HuH-7.5 (cell line): Measurements from ENCODE around the gene AIG1.
"Not testable (repeated sequence)": the region's sequence is repeated elsewhere in the genome, so short reads cannot be mapped to it uniquely, and the experiment has no call there.

Experiments
- DNase-seq: peaks from one replicate; pipeline ENCODE4 v3.0.0; 2011; ENCODE audit warnings: low spot score

Gene AIG1

DNA sequence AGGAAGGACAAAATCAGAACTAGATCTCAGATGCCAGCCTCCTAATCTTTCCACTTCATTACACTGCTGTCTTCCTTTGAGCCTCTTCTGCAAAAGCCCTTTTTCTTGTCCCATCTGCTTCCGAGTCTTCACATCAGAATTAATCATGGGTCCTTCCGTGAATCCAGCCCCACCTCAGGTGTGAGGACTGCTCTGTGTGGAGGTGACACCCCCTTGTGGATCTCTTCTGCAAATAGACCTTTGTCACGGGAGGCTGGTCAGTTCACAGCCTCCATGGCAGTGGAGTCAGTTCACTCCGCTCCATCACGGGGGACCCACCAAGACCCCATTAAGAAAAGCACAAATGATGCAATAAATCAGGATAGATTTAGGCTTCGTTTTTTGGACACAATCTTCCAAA, 218.7 kb downstream of the AIG1 start:
- DNase-seq, result peak; percentile 20

- no peak for DNase-seq
Observed at GRCh38 chr6:143283887-143284645, 223.4 kb downstream of the AIG1 start.

GRCh38 chr6:143286251-143286795, 225.6 kb downstream of the AIG1 start:
- no peak for DNase-seq

DNA sequence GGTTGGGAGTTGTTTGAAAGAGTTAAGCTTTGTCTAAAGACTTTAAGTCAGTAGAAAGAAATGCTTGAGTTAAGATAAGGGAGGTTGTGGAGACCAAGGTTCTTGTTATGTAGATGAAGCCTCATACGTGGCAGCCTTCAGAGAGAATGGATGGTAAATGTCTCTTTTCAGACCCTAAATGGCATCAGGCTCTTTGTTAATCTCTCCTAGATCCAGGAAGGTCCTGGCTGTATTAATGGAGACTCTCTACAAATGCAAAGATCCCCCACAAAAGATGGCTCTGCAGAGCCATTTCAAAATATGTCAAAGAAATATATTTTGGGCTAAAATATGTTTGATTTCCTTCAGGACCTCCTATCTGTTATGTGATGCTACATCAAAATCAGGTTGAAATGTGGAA, 228.2 kb downstream of the AIG1 start:
- no peak for DNase-seq

DNA sequence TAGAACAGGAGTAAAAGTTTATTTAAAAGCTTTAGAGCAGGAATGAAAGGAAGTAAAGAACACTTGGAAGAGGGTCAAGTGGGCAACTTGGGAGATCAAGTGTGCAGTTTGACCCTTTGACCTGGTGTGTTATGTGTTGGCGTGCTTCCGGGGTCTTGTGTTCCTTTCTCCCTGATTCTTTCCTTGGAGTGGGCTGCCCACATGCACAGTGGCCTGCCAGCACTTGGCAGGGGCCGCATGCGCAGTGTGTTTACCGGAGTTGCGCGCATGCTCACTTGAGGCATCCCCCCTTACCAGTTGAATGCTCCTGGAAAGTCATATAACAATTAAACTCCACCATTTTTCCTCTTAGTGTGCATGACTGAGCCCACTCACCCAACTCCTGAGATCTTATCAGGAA, 229.5 kb downstream of the AIG1 start:
- no peak for DNase-seq

- no peak for DNase-seq
Observed at GRCh38 chr6:143293523-143293922, 232.8 kb downstream of the AIG1 start.

GRCh38 chr6:143294265-143294860, 233.7 kb downstream of the AIG1 start:
- no peak for DNase-seq

GRCh38 chr6:143295932-143296331, 235.2 kb downstream of the AIG1 start:
- no peak for DNase-seq

DNA sequence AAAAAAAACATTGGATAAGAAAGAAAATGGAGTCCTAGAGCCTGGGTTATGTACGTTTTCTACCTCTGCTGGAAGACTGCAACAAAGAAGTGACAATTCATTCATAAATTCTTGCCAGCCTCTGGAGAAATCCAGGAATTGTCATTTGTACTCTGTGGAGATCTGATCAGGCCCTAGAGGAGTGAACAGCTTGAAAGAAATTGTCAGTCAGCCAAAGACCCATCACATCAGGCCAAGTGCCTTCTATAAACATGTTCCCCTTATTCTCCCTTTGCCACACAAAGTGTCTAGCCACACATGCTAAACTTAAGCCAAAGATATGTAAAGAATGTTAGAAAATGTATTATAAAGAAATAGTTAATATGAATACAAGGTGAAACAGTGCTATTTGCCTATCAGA, 237.4 kb downstream of the AIG1 start:
- DNase-seq, result no peak

GRCh38 chr6:143299253-143300166, 238.8 kb downstream of the AIG1 start:
- DNase-seq, result no peak

DNA sequence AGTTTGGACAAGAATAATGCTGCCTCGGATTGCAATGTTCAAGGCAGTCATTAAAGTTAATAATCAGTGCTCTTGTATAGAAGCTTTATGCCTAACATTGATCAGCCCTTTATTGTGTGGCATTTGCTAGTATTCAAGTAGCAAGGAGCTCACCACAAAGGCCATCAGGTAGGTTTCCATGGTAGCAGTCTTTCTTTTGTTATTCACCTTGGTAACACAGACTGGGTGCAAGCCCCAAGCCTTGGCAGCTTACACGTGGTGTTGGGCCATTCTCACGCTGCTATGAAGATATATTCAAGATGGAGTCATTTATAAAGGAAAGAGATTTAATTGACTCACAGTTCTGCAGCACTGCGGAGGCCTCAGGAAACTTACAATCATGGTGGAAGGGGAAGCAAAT, 240.5 kb downstream of the AIG1 start:
- DNase-seq, result no peak

GRCh38 chr6:143307760-143308159, 247.1 kb downstream of the AIG1 start:
- not testable (repeated sequence) for DNase-seq

GRCh38 chr6:143313163-143313562, 252.5 kb downstream of the AIG1 start:
- DNase-seq, result no peak

- no peak for DNase-seq
Observed at GRCh38 chr6:143321491-143322086, 260.9 kb downstream of the AIG1 start.

DNA sequence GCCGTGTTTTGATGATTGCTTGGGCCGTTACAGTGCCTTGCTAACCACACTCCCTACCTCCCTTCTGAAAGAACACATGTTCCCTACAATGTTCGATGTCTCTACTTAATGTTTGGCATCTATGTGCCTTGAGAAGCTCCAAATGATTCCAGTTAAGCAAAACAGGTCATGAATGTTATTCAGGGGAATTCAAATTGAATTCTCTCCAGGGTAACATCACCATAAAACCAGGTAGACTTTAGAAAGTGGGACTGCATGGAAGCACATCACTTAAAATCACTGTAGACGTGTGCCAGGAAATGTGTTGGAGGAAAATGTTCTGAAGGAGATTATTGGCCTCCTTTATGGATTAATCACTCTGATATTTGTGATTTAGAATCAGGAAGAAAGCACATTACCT, 261.7 kb downstream of the AIG1 start:
- no peak for DNase-seq

DNA sequence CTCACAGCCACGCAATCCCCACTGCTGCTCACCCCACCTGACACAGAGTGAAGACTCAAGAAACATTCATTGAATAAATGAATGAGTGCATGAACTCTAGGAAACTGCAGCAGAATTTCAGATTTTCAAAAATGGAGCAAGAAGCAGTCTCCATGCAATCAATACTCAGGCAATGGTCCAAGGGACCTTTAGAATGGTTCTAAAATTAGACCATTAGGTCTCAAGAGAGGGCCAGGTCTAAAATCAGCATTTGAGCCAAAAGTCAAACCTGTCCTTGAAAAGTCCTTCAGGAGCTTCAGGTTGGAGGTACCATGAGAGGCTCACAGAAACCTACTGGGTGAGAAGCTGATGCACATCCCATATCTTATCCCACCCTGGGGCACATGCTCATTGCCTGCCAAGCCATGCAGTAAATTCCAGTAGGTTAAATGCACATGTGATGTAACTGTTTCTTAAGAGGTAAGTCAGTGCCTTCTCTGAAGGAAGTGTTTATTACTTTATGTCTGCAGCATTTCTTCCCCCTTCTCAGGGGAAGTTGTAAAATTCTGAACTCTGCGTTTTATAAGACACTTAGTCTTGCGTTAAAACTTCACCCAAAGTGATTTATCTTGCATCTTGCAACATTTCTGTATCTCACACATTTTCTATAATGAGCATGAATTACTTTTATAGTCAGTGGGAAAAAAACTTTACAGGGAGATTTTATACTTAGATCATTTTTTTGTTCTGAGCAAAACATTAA, 263.2 kb downstream of the AIG1 start:
- DNase-seq, result no peak

- DNase-seq, result no peak
Observed at GRCh38 chr6:143325379-143326140, 264.9 kb downstream of the AIG1 start.

DNA sequence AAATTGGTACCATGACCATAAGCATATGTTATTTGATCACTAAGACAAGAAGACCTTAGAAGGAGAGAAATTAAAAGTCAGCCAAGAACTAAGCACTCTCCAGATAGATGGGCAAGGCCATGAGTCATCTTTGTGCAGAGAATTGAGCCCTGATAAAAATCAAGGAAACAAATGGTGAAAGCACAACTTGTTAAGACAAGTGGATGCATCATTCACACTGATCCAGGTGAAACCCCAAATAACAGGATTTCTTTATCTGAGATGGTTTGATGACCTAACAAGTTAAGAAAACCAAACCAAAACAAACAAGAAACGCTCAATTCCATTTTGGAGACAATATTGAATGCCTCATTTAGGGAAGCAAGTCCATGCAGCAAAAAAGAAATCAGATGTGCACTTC, 268.2 kb downstream of the AIG1 start:
- DNase-seq, result no peak

GRCh38 chr6:143329323-143329722, 268.6 kb downstream of the AIG1 start:
- no peak for DNase-seq

DNA sequence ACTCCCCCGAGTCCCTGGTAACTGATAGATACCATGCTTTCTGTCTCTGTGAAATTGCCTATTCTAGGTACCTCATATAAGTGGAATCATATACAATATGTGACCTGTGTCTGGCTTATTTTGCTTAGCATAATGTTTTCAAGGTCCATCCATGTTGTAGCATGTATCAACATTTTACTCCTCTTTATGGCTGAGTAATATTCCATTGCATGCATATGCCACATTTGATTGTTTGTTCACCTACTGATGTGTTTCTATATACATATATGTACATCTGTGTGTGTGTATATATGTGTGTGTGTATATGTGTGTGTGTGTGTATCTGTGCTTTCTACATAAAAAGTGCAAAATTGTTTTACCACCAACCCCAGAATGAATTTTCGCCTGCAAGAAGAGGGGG, 270.7 kb downstream of the AIG1 start:
- DNase-seq, result no peak
